SK-N-SH treated with all-trans-retinoic acid at 6 μM for 48 hours (cell line): ENCODE measurements around the gene TEN1.

Experiments
- ARNTL ChIP-seq: fragments of 450-650 bp; formaldehyde crosslinking; IDR thresholded peaks from 2 replicates; pipeline ENCODE4 v1.5.0; 2020; ENCODE audit warnings: low read depth, mild to moderate bottlenecking, moderate library complexity, borderline replicate concordance
- CREB5 ChIP-seq: fragments of 250-450 bp; sonication (Bioruptor Pico); IDR thresholded peaks from 2 replicates; pipeline ENCODE4 v1.5.1; 2020; ENCODE audit warnings: low read depth, mild to moderate bottlenecking, moderate library complexity
- ESRRG ChIP-seq: fragments of 250-450 bp; sonication (Bioruptor Pico); IDR thresholded peaks from 2 replicates; pipeline ENCODE4 v1.6.1; 2021; ENCODE audit warnings: mild to moderate bottlenecking
- OSR1 ChIP-seq: fragments of 250-450 bp; sonication (Bioruptor Pico); IDR thresholded peaks from 2 replicates; pipeline ENCODE4 v1.8.0; 2022; ENCODE audit warnings: moderate library complexity, mild to moderate bottlenecking, inconsistent platforms
- PPARA ChIP-seq: fragments of 250-450 bp; sonication (Bioruptor Pico); IDR thresholded peaks from 2 replicates; pipeline ENCODE4 v1.5.0; 2020; ENCODE audit warnings: mild to moderate bottlenecking, borderline replicate concordance
- RARB ChIP-seq: fragments of 250-450 bp; sonication (Bioruptor Pico); IDR thresholded peaks from 2 replicates; pipeline ENCODE4 v1.8.0; 2021; ENCODE audit warnings: mild to moderate bottlenecking, moderate library complexity
- TOX ChIP-seq: fragments of 250-450 bp; sonication (Bioruptor Pico); IDR thresholded peaks from 2 replicates; pipeline ENCODE4 v1.8.0; 2021; ENCODE audit warnings: mild to moderate bottlenecking, moderate library complexity, borderline replicate concordance
- ZFP3 ChIP-seq: fragments of 250-450 bp; sonication (Bioruptor Pico); IDR thresholded peaks from 2 replicates; pipeline ENCODE4 v1.5.0; 2020; ENCODE audit warnings: mild to moderate bottlenecking, moderate library complexity
- ZFP30 ChIP-seq: fragments of 450-650 bp; formaldehyde crosslinking; IDR thresholded peaks from 2 replicates; pipeline ENCODE4 v1.5.0; 2022; ENCODE audit warnings: mild to moderate bottlenecking, moderate library complexity
- ZNF70 ChIP-seq: fragments of 450-650 bp; formaldehyde crosslinking; IDR thresholded peaks from 2 replicates; pipeline ENCODE4 v1.5.0; 2020; ENCODE audit warnings: mild to moderate bottlenecking, moderate library complexity
- TF ChIP-seq, protein P1 (sequence below): fragments of 250-450 bp; sonication (Bioruptor Pico); IDR thresholded peaks from 2 replicates; pipeline ENCODE4 v1.8.0; 2020; ENCODE audit warnings: mild to moderate bottlenecking, moderate library complexity, borderline replicate concordance
- TF ChIP-seq, protein P2 (sequence below): fragments of 250-450 bp; sonication (Bioruptor Pico); IDR thresholded peaks from 2 replicates; pipeline ENCODE4 v1.5.0; 2020; ENCODE audit warnings: mild to moderate bottlenecking, moderate library complexity

- TF ChIP-seq ZNF70 (CRISPR knock-in tag) (no peak), TOX (CRISPR knock-in tag) (no peak), RARB (CRISPR knock-in tag) (no peak), CREB5 (CRISPR knock-in tag) (no peak), ARNTL (CRISPR knock-in tag) (no peak), OSR1 (CRISPR knock-in tag) (no peak), PPARA (CRISPR knock-in tag) (no peak), ZFP30 (no peak), ESRRG (no peak), ZFP3 (no peak)
- TF ChIP-seq, protein P1, sequence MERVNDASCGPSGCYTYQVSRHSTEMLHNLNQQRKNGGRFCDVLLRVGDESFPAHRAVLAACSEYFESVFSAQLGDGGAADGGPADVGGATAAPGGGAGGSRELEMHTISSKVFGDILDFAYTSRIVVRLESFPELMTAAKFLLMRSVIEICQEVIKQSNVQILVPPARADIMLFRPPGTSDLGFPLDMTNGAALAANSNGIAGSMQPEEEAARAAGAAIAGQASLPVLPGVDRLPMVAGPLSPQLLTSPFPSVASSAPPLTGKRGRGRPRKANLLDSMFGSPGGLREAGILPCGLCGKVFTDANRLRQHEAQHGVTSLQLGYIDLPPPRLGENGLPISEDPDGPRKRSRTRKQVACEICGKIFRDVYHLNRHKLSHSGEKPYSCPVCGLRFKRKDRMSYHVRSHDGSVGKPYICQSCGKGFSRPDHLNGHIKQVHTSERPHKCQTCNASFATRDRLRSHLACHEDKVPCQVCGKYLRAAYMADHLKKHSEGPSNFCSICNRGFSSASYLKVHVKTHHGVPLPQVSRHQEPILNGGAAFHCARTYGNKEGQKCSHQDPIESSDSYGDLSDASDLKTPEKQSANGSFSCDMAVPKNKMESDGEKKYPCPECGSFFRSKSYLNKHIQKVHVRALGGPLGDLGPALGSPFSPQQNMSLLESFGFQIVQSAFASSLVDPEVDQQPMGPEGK (CRISPR knock-in tag), result no peak
- TF ChIP-seq, protein P2, sequence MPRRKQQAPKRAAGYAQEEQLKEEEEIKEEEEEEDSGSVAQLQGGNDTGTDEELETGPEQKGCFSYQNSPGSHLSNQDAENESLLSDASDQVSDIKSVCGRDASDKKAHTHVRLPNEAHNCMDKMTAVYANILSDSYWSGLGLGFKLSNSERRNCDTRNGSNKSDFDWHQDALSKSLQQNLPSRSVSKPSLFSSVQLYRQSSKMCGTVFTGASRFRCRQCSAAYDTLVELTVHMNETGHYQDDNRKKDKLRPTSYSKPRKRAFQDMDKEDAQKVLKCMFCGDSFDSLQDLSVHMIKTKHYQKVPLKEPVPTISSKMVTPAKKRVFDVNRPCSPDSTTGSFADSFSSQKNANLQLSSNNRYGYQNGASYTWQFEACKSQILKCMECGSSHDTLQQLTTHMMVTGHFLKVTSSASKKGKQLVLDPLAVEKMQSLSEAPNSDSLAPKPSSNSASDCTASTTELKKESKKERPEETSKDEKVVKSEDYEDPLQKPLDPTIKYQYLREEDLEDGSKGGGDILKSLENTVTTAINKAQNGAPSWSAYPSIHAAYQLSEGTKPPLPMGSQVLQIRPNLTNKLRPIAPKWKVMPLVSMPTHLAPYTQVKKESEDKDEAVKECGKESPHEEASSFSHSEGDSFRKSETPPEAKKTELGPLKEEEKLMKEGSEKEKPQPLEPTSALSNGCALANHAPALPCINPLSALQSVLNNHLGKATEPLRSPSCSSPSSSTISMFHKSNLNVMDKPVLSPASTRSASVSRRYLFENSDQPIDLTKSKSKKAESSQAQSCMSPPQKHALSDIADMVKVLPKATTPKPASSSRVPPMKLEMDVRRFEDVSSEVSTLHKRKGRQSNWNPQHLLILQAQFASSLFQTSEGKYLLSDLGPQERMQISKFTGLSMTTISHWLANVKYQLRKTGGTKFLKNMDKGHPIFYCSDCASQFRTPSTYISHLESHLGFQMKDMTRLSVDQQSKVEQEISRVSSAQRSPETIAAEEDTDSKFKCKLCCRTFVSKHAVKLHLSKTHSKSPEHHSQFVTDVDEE, result no peak
Observed at GRCh38 chr17:76000016-76000754, 21.1 kb downstream of the TEN1 start.
